HEK293 (cell line): ENCODE data around the gene RHOV.

ENCODE experiments used
- CTCF ChIA-PET: fragments of 350-600 bp; formaldehyde crosslinking; extraction: SDS; loops from one replicate; lab custom pipeline; 2021; ENCODE audit warnings: antibody characterized with exemption; lab: Yijun Ruan, JAX
- POLR2A ChIA-PET: fragments of 300-600 bp; formaldehyde crosslinking; extraction: SDS; loops from one replicate; lab custom pipeline; 2020; ENCODE audit warnings: antibody characterized with exemption, inconsistent platforms; lab: Yijun Ruan, JAX
- H3K27ac ChIP-seq: fragments of 200-500 bp; sonication (Bioruptor generic); 2 replicates; pipeline ENCODE4 v1.5.1; 2014; ENCODE audit warnings: low read depth, low read length, control low read depth, inconsistent platforms; ENCODE audit errors: extremely low read depth
- H3K36me3 ChIP-seq, 2 experiments: fragments of 200-500 bp in 1 of 2; sonication (Bioruptor generic) in 1 of 2; 1 replicate in 1 of 2; 2 replicates in 1 of 2; pipeline ENCODE4 v1.5.1; 2014 to 2017; ENCODE audit warnings: inconsistent platforms in 2 of 2, low read length in 2 of 2; ENCODE audit not compliant: control insufficient read depth in 2 of 2, insufficient read depth in 1 of 2
- H3K4me1 ChIP-seq: fragments of 200-500 bp; sonication (Bioruptor generic); 2 replicates; pipeline ENCODE4 v1.5.1; 2014; ENCODE audit warnings: mild to moderate bottlenecking, low read length, inconsistent platforms; ENCODE audit not compliant: control insufficient read depth, insufficient read depth
- H3K4me3 ChIP-seq: 2 replicates; pipeline ENCODE4 v1.5.1; 2011; ENCODE audit warnings: low read depth, mild to moderate bottlenecking, control low read depth, low read length, moderate library complexity
- H3K9me3 ChIP-seq: fragments of 200-500 bp; sonication (Bioruptor generic); 2 replicates; pipeline ENCODE4 v1.5.1; 2014; ENCODE audit warnings: low read depth, low read length, inconsistent platforms; ENCODE audit not compliant: control insufficient read depth, insufficient read depth
- ELK4 ChIP-seq: IDR thresholded peaks from 2 replicates; pipeline ENCODE4 v1.6.1; 2011; ENCODE audit warnings: mild to moderate bottlenecking, low read depth, low read length, borderline replicate concordance
- FEZF1 ChIP-seq: fragments of 450-650 bp; formaldehyde crosslinking; IDR thresholded peaks from 2 replicates; pipeline ENCODE4 v1.5.1; 2016; ENCODE audit warnings: missing biosample characterization, missing genetic modification characterization
- KLF1 ChIP-seq: fragments of 450-650 bp; formaldehyde crosslinking; IDR thresholded peaks from 2 replicates; pipeline ENCODE4 v1.5.1; 2016; ENCODE audit warnings: missing biosample characterization, missing genetic modification characterization
- MZF1 ChIP-seq: fragments of 450-650 bp; formaldehyde crosslinking; IDR thresholded peaks from 2 replicates; pipeline ENCODE4 v1.5.1; 2017; ENCODE audit warnings: missing biosample characterization, missing genetic modification characterization, borderline replicate concordance
- RBAK ChIP-seq: fragments of 450-650 bp; formaldehyde crosslinking; IDR thresholded peaks from 2 replicates; pipeline ENCODE4 v1.5.1; 2016; ENCODE audit warnings: missing biosample characterization, missing genetic modification characterization
- REPIN1 ChIP-seq: fragments of 450-650 bp; formaldehyde crosslinking; IDR thresholded peaks from 2 replicates; pipeline ENCODE4 v1.5.1; 2017; ENCODE audit warnings: missing biosample characterization, missing genetic modification characterization, low read depth
- SCRT2 ChIP-seq: fragments of 450-650 bp; formaldehyde crosslinking; IDR thresholded peaks from 2 replicates; pipeline ENCODE4 v1.5.1; 2016; ENCODE audit warnings: missing biosample characterization, missing genetic modification characterization
- ZBTB8A ChIP-seq: fragments of 450-650 bp; formaldehyde crosslinking; IDR thresholded peaks from 2 replicates; pipeline ENCODE4 v1.5.1; 2016; ENCODE audit warnings: missing biosample characterization, missing genetic modification characterization
- ZEB2 ChIP-seq: fragments of 450-650 bp; formaldehyde crosslinking; IDR thresholded peaks from 2 replicates; pipeline ENCODE4 v1.5.1; 2016; ENCODE audit warnings: missing biosample characterization, missing genetic modification characterization
- ZFP37 ChIP-seq: fragments of 450-650 bp; formaldehyde crosslinking; IDR thresholded peaks from 2 replicates; pipeline ENCODE4 v1.5.1; 2016; ENCODE audit warnings: missing biosample characterization, missing genetic modification characterization
- ZNF114 ChIP-seq: fragments of 450-650 bp; formaldehyde crosslinking; IDR thresholded peaks from 2 replicates; pipeline ENCODE4 v1.5.0; 2017; ENCODE audit warnings: missing biosample characterization, missing genetic modification characterization
- ZNF184 ChIP-seq: fragments of 450-650 bp; IDR thresholded peaks from 2 replicates; pipeline ENCODE4 v1.5.1; 2018; ENCODE audit warnings: missing biosample characterization, mild to moderate bottlenecking, missing genetic modification characterization
- ZNF2 ChIP-seq: fragments of 450-650 bp; formaldehyde crosslinking; IDR thresholded peaks from 2 replicates; pipeline ENCODE4 v1.5.1; 2016; ENCODE audit warnings: missing biosample characterization, missing genetic modification characterization
- ZNF223 ChIP-seq: fragments of 450-650 bp; formaldehyde crosslinking; IDR thresholded peaks from 2 replicates; pipeline ENCODE4 v1.5.1; 2016; ENCODE audit warnings: missing biosample characterization, missing genetic modification characterization
- ZNF23 ChIP-seq: fragments of 450-650 bp; formaldehyde crosslinking; IDR thresholded peaks from 2 replicates; pipeline ENCODE4 v1.5.1; 2016; ENCODE audit warnings: missing biosample characterization, missing genetic modification characterization, borderline replicate concordance
- ZNF26 ChIP-seq: fragments of 450-650 bp; formaldehyde crosslinking; IDR thresholded peaks from 2 replicates; pipeline ENCODE4 v1.5.1; 2016; ENCODE audit warnings: missing biosample characterization, missing genetic modification characterization
- ZNF350 ChIP-seq: fragments of 450-650 bp; formaldehyde crosslinking; IDR thresholded peaks from 2 replicates; pipeline ENCODE4 v1.5.0; 2017; ENCODE audit warnings: missing biosample characterization, mild to moderate bottlenecking, missing genetic modification characterization
- ZNF354C ChIP-seq: fragments of 450-650 bp; formaldehyde crosslinking; IDR thresholded peaks from 2 replicates; pipeline ENCODE4 v1.5.1; 2016; ENCODE audit warnings: missing biosample characterization, missing genetic modification characterization, low read depth, borderline replicate concordance
- ZNF366 ChIP-seq: fragments of 450-650 bp; formaldehyde crosslinking; conservative IDR thresholded peaks from 2 replicates; pipeline ENCODE4 v1.5.1; 2016; ENCODE audit warnings: missing biosample characterization, missing genetic modification characterization
- ZNF473 ChIP-seq: fragments of 450-650 bp; formaldehyde crosslinking; IDR thresholded peaks from 2 replicates; pipeline ENCODE4 v1.5.1; 2017; ENCODE audit warnings: missing biosample characterization, missing genetic modification characterization
- ZNF501 ChIP-seq: fragments of 450-650 bp; formaldehyde crosslinking; IDR thresholded peaks from 2 replicates; pipeline ENCODE4 v1.5.1; 2016; ENCODE audit warnings: missing biosample characterization, missing genetic modification characterization
- ZNF555 ChIP-seq: fragments of 450-650 bp; formaldehyde crosslinking; conservative IDR thresholded peaks from 2 replicates; pipeline ENCODE4 v1.5.1; 2017; ENCODE audit warnings: missing biosample characterization, mild to moderate bottlenecking, missing genetic modification characterization, inconsistent platforms
- ZNF626 ChIP-seq: fragments of 450-650 bp; sonication (Bioruptor Pico); formaldehyde crosslinking; IDR thresholded peaks from 2 replicates; pipeline ENCODE4 v1.5.1; 2018; ENCODE audit warnings: missing biosample characterization, missing genetic modification characterization, inconsistent platforms
- ZNF654 ChIP-seq: fragments of 450-650 bp; formaldehyde crosslinking; IDR thresholded peaks from 2 replicates; pipeline ENCODE4 v1.5.1; 2016; ENCODE audit warnings: low read depth, missing biosample characterization, missing genetic modification characterization
- ZNF664 ChIP-seq: fragments of 450-650 bp; formaldehyde crosslinking; IDR thresholded peaks from 2 replicates; pipeline ENCODE4 v1.5.1; 2016; ENCODE audit warnings: missing biosample characterization, missing genetic modification characterization
- ZNF777 ChIP-seq: fragments of 450-650 bp; formaldehyde crosslinking; IDR thresholded peaks from 2 replicates; pipeline ENCODE4 v1.5.1; 2017; ENCODE audit warnings: missing biosample characterization, missing genetic modification characterization, borderline replicate concordance
- ZNF791 ChIP-seq: fragments of 450-650 bp; formaldehyde crosslinking; IDR thresholded peaks from 2 replicates; pipeline ENCODE4 v1.5.1; 2016; ENCODE audit warnings: missing biosample characterization, missing genetic modification characterization
- TF ChIP-seq, protein P1 (sequence below): fragments of 450-650 bp; formaldehyde crosslinking; IDR thresholded peaks from 2 replicates; pipeline ENCODE4 v1.5.1; 2016; ENCODE audit warnings: missing biosample characterization, missing genetic modification characterization
- TF ChIP-seq, protein P2 (sequence below): fragments of 450-650 bp; formaldehyde crosslinking; IDR thresholded peaks from 2 replicates; pipeline ENCODE4 v1.5.1; 2016; ENCODE audit warnings: missing biosample characterization, missing genetic modification characterization

The RHOV gene

DNA sequence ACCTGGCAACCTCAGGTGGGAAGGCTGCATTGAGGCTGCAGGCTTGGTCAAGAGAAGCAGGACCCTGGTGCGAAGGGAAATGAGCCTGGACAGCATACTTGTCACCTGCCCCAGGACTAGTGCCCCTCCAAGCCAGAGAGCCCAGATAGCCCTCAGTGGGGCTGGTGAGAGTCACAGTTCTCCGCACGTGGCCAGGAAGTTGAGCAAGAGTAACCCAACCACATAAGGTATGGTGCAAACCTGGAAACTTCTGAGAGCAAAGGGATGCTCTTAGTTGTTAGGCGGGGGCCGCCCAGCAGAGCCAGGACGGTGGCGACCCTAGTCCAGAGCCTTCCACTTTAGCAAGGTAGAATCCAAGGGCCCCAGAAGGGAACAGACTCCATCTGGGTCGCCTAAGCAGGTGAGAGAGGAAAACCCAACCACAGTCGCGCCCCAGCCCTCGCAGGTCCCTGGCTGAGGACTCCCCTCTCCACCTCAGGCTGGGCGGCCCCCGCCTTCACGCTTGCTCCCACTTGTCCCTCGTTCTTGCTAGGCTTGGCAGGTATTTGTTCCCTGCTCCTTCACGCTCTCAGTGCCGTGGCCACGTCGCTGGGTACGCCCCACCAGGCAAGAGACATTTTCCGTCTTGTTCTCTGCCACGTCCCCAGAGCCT lies 19.1 kb upstream of the RHOV start:
- Histone ChIP-seq H3K9me3 (no peaks in the 10 kb centered on the region), H3K27ac (no peak overlapping the region), H3K4me1 (no peaks in the 10 kb centered on the region), H3K4me3 (no peak overlapping the region), H3K36me3 (peaks cover 0 to 22% of the 10 kb centered on the region in 2 experiments; a peak in 2 of 3 replicates)
- ChIA-PET POLR2A (interaction anchor here (1.1 to 2.3 kb wide), 3 partner anchors 20 to 298 kb away, joined by 4 to 47 read pairs (median 19); partner anchors contain the start of gene RHOV), CTCF (interaction anchor here (0.6 to 5.3 kb wide), 14 partner anchors 11 to 293 kb away, joined by 3 to 187 read pairs (median 7); partner anchors contain the start of genes RAD51 and RHOV)
- no peak for TF ChIP-seq SCRT2 (tag by site-specific recombination)
- TF ChIP-seq ZNF654, result no peak
- no peak for TF ChIP-seq MZF1
- no peak for TF ChIP-seq ZEB2 (tag by site-specific recombination)
- no peak for TF ChIP-seq ZNF473 (tag by site-specific recombination)
- TF ChIP-seq ZNF23 (tag by site-specific recombination), result no peak
- no peak for TF ChIP-seq ZNF184
- no peak for TF ChIP-seq ZNF664 (tag by site-specific recombination)
- TF ChIP-seq ZNF501, result no peak
- no peak for TF ChIP-seq ZNF626 (tag by site-specific recombination)
- no peak for TF ChIP-seq ZBTB8A
- no peak for TF ChIP-seq KLF1 (tag by site-specific recombination)
- TF ChIP-seq, protein P1, sequence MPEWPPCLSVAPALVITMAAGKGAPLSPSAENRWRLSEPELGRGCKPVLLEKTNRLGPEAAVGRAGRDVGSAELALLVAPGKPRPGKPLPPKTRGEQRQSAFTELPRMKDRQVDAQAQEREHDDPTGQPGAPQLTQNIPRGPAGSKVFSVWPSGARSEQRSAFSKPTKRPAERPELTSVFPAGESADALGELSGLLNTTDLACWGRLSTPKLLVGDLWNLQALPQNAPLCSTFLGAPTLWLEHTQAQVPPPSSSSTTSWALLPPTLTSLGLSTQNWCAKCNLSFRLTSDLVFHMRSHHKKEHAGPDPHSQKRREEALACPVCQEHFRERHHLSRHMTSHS (tag by site-specific recombination), result no peak
- no peak for TF ChIP-seq ZNF777 (tag by site-specific recombination)
- TF ChIP-seq ZNF2 (tag by site-specific recombination), result no peak
- TF ChIP-seq, all 188 proteins: peak for 0

DNA sequence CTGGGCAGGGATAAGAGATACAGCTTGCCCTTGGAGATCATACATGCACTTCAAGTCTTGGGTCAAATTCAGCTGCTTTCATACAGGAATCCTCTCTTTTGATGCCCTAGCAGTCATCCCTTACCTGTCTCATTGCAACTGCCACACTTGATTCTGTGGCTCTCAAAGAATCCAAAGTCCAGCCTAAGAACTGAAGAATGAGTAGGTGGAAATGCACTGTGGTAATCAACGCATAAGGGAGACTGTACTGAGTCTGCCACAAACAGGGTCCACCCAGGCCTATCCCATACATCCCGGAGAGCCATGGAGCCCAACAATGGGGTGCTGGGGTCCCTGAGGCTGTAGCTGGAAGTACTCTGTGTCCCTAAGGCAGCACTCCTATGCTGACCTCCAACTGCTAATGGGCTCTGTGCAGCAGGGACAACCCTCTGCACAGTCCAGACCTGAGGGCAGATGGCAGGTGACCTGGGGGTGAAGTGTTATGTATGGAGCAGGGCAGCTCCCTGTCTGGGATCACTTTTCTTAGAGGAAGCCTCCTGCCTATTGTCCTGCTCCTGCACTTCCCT lies 18.5 kb upstream of the RHOV start:
- ChIA-PET POLR2A (interaction anchor here (0.7 to 1.5 kb wide), 3 partner anchors 19 to 35 kb away, joined by 3 to 6 read pairs (median 5); no protein-coding TSS in a partner anchor), CTCF (interaction anchor here (0.6 to 5.3 kb wide), 21 partner anchors 8 to 317 kb away, joined by 3 to 187 read pairs (median 4); partner anchors contain the start of genes RHOV and SPINT1)
- H3K4me3 ChIP-seq, result no peak overlapping the region
- no peaks in the 10 kb centered on the region for H3K9me3 ChIP-seq
- peaks cover 0 to 20% of the 10 kb centered on the region in 2 experiments; a peak in 2 of 3 replicates for H3K36me3 ChIP-seq
- no peaks in the 10 kb centered on the region for H3K4me1 ChIP-seq
- no peak overlapping the region for H3K27ac ChIP-seq
- TF ChIP-seq REPIN1, result no peak
- TF ChIP-seq ZNF350 (tag by site-specific recombination), result no peak
- TF ChIP-seq RBAK (tag by site-specific recombination), result no peak
- no peak for TF ChIP-seq ZNF26 (tag by site-specific recombination)
- no peak for TF ChIP-seq ZFP37
- TF ChIP-seq ELK4, result no peak
- TF ChIP-seq, protein P2, sequence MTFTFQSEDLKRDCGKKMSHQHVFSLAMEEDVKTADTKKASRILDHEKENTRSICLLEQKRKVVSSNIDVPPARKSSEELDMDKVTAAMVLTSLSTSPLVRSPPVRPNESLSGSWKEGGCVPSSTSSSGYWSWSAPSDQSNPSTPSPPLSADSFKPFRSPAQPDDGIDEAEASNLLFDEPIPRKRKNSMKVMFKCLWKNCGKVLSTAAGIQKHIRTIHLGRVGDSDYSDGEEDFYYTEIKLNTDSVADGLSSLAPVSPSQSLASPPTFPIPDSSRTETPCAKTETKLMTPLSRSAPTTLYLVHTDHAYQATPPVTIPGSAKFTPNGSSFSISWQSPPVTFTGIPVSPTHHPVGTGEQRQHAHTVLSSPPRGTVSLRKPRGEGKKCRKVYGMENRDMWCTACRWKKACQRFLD (tag by site-specific recombination), result no peak
- no peak for TF ChIP-seq ZNF791
- no peak for TF ChIP-seq ZNF354C
- no peak for TF ChIP-seq ZNF366 (tag by site-specific recombination)
- no peak for TF ChIP-seq ZNF2 (tag by site-specific recombination)
- TF ChIP-seq ZNF223 (tag by site-specific recombination), result no peak
- no peak for TF ChIP-seq ZNF555 (tag by site-specific recombination)
- no peak for TF ChIP-seq FEZF1 (tag by site-specific recombination)
- TF ChIP-seq ZNF114 (tag by site-specific recombination), result no peak
